ENCODE data around the gene RPS19.

DNA sequence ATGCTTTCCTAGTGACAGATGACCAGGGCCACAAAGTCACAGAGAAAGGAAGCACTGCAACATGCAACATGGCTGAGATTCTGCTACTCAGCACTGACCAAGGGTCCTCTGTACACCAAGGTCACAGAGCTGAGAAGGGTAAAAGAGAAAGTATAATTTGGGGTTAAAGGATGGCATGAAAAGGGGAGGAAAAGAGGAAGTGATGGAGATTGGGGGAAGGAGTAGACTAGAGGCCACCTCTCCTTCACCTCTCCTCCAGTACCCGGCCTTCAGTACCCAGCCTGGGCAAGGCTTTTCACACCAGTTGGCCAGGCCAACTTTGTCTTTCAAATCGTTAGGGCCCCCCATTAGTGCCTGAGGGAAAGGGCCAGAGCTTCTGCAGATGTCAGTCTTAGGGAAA lies 6.3 kb upstream of the RPS19 start:
- TF ChIP-seq, protein P1, sequence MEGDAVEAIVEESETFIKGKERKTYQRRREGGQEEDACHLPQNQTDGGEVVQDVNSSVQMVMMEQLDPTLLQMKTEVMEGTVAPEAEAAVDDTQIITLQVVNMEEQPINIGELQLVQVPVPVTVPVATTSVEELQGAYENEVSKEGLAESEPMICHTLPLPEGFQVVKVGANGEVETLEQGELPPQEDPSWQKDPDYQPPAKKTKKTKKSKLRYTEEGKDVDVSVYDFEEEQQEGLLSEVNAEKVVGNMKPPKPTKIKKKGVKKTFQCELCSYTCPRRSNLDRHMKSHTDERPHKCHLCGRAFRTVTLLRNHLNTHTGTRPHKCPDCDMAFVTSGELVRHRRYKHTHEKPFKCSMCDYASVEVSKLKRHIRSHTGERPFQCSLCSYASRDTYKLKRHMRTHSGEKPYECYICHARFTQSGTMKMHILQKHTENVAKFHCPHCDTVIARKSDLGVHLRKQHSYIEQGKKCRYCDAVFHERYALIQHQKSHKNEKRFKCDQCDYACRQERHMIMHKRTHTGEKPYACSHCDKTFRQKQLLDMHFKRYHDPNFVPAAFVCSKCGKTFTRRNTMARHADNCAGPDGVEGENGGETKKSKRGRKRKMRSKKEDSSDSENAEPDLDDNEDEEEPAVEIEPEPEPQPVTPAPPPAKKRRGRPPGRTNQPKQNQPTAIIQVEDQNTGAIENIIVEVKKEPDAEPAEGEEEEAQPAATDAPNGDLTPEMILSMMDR (IDR thresholded peaks at IDR 0.05; ENCODE audit: low read depth, low read length) = no peak
- TF ChIP-seq POLR2A (IDR thresholded peaks at IDR 0.05; ENCODE audit: extremely low read depth, insufficient read length) = no peak
